ENCODE results near the gene GCA.

GCA gene

DNA sequence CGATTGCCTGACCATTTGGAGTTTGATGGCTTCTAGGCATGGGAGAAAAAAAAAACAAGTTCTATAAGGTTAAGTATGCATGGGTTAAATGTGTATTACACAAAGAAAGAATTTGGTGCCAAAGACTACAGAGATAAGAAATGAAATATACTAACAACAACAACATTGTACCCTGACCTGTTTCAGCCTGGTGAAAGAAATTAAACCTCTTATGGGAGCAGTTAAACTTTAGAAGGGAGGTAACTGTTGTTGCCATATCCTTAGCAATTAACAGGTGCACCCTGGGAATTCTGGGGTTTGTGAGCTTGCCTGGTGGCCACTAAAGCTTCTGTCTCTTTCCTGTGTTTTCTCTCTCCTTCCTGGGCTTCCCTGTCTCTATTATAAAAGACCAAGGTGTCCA, 19.0 kb upstream of the GCA start:
- Histone ChIP-seq H3K4me2 (ENCODE audit: low read length) (no peak overlapping the region), H3K9ac (no peak overlapping the region), H3K9me3 (ENCODE audit: control insufficient read depth, low read length) (no peaks in the 10 kb centered on the region), H3K36me3 (ENCODE audit: control insufficient read depth, insufficient read depth, low read length) (no peaks in the 10 kb centered on the region), H3K27me3 (ENCODE audit: control insufficient read depth, insufficient read depth, low read length) (no peaks in the 10 kb centered on the region), H3K79me2 (no peaks in the 10 kb centered on the region), H3K27ac (no peak overlapping the region), H3K4me3 (ENCODE audit: low read depth, low read length) (no peak overlapping the region), H3K4me1 (no peaks in the 10 kb centered on the region), H2AFZ (no peak overlapping the region)
- TF ChIP-seq, protein P1, sequence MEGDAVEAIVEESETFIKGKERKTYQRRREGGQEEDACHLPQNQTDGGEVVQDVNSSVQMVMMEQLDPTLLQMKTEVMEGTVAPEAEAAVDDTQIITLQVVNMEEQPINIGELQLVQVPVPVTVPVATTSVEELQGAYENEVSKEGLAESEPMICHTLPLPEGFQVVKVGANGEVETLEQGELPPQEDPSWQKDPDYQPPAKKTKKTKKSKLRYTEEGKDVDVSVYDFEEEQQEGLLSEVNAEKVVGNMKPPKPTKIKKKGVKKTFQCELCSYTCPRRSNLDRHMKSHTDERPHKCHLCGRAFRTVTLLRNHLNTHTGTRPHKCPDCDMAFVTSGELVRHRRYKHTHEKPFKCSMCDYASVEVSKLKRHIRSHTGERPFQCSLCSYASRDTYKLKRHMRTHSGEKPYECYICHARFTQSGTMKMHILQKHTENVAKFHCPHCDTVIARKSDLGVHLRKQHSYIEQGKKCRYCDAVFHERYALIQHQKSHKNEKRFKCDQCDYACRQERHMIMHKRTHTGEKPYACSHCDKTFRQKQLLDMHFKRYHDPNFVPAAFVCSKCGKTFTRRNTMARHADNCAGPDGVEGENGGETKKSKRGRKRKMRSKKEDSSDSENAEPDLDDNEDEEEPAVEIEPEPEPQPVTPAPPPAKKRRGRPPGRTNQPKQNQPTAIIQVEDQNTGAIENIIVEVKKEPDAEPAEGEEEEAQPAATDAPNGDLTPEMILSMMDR (IDR thresholded peaks at IDR 0.05): no peak

DNA sequence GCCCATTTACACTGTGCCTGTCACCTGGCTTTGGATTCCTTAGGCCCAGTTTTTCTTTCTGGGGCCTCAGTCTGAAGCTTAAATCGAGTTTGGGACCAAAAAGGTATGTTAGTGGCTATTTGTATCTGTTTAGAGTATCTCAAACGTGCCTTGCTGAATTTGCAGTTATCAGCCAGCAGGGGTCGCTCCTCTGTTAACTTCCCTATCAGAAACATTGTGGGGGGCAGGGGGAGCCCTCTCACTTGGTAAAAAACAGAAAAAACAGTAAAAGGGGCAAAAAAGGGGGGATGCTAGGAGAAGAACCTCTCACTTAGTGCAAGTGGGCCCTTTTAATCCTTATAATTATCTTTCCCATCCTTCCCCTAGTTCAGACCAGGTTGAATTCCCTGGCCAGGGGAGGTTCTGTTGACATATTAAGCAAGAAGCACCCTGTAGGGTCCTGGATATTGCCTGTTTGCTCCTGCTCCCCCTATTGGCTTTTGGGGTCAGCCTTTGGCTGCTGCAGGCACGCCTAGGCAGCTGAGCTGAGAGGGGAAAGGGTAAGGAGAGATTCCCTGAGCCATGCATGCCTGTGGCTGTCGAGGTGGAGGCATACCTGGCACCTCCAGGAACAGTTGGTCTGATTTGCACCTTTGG, 16.7 kb upstream of the GCA start:
- Histone ChIP-seq H3K4me2 (ENCODE audit: low read length) (no peak overlapping the region), H3K79me2 (no peaks in the 10 kb centered on the region), H3K9me3 (ENCODE audit: control insufficient read depth, low read length) (no peaks in the 10 kb centered on the region), H3K27ac (no peak overlapping the region), H3K9ac (no peak overlapping the region), H3K4me1 (no peaks in the 10 kb centered on the region), H3K4me3 (ENCODE audit: low read depth, low read length) (no peak overlapping the region), H3K27me3 (ENCODE audit: control insufficient read depth, insufficient read depth, low read length) (no peaks in the 10 kb centered on the region), H2AFZ (no peak overlapping the region), H3K36me3 (ENCODE audit: control insufficient read depth, insufficient read depth, low read length) (no peaks in the 10 kb centered on the region)
- TF ChIP-seq, protein P1 (IDR thresholded peaks at IDR 0.05): peak; percentile 24

DNA sequence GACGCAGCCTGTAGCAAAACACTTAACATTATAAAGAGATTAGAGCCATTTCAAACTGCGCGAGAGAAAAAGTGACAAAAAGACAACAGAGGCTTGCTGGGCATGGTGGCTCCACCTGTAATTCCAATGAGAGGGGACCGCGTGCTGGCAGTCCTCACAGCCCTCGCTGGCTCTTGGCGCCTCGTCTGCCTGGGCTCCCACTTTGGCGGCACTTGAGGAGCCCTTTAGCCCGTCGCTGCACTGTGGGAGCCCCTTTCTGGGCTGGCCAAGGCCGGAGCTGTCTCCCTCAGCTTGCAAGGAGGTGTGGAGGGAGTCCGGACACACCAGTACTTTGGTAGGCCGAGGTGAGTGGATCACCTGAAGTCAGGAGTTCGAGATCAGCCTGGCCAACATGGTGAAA, 16.1 kb upstream of the GCA start:
- H3K9me3 ChIP-seq (ENCODE audit: control insufficient read depth, low read length): no peaks in the 10 kb centered on the region
- no peak overlapping the region for H2AFZ ChIP-seq
- no peak overlapping the region for H3K4me3 ChIP-seq (ENCODE audit: low read depth, low read length)
- TF ChIP-seq, protein P1 (IDR thresholded peaks at IDR 0.05): no peak
- no peaks in the 10 kb centered on the region for H3K79me2 ChIP-seq
- H3K27ac ChIP-seq: no peak overlapping the region
- no peaks in the 10 kb centered on the region for H3K36me3 ChIP-seq (ENCODE audit: control insufficient read depth, insufficient read depth, low read length)
- no peak overlapping the region for H3K9ac ChIP-seq
- H3K4me1 ChIP-seq: no peaks in the 10 kb centered on the region
- H3K27me3 ChIP-seq (ENCODE audit: control insufficient read depth, insufficient read depth, low read length): no peaks in the 10 kb centered on the region
- no peak overlapping the region for H3K4me2 ChIP-seq (ENCODE audit: low read length)

DNA sequence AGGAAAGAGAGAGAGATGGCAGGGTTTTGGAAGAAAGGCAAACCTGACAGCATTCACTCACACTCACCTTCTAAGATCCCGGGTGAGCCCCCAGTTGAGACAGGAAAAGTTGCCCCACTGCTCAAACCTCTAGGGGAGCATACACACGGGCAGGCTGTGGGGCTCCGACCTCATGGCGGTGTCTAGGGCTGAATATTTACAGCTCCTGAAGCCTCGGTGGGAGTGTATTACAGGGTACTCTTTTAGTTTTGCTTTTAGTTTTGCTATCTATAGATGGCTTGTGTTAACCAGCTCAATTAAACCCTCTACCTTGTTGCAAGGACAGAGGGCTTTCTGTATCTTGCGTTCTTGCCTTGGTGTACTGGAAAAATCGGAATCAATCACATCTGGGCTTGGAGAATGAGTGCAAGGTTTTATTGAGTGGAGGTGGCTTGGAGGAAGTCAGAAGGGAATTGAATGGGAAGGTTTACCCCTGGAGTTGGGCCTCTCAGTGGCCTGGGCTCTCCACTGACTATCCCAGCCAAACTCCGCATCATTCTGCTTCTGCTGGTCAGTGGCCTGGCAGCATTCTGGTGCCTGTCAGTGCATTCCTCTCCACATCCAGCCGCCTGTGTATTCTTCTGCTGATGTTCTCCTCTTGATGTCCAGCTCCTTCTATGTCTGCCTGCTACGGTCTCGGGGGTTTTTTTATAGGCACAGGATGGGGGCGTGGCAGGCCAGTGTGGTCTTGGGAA, 15.3 kb upstream of the GCA start:
- no peaks in the 10 kb centered on the region for H3K9me3 ChIP-seq (ENCODE audit: control insufficient read depth, low read length)
- H2AFZ ChIP-seq: no peak overlapping the region
- H3K79me2 ChIP-seq: no peaks in the 10 kb centered on the region
- no peak overlapping the region for H3K4me3 ChIP-seq (ENCODE audit: low read depth, low read length)
- TF ChIP-seq, protein P1 (IDR thresholded peaks at IDR 0.05): no peak
- H3K27ac ChIP-seq: no peak overlapping the region
- H3K27me3 ChIP-seq (ENCODE audit: control insufficient read depth, insufficient read depth, low read length): no peaks in the 10 kb centered on the region
- no peaks in the 10 kb centered on the region for H3K4me1 ChIP-seq
- H3K36me3 ChIP-seq (ENCODE audit: control insufficient read depth, insufficient read depth, low read length): no peaks in the 10 kb centered on the region
- H3K9ac ChIP-seq: no peak overlapping the region
- H3K4me2 ChIP-seq (ENCODE audit: low read length): no peak overlapping the region

DNA sequence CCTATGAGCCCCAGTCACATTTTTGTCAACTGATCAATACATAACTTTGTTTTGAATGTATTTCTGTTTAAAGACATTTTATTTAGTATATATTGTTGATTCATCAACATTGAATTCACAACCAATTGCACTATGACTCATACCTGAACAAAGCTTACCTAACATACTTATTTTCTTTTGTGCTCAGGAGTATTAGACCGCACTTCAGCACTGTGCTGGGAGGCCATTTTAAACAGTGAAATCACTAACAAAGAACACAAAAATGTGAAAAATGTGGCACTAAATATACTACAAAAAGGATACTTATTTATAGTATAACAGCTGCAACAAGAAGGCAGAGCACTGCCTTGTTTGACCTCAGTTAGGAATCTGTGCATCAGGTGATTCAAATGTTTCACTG, 13.1 kb upstream of the GCA start:
- Histone ChIP-seq H3K27ac (no peak overlapping the region), H3K79me2 (no peaks in the 10 kb centered on the region), H3K4me2 (ENCODE audit: low read length) (no peak overlapping the region), H3K4me1 (no peaks in the 10 kb centered on the region), H2AFZ (no peak overlapping the region), H3K4me3 (ENCODE audit: low read depth, low read length) (no peak overlapping the region), H3K9ac (no peak overlapping the region), H3K27me3 (ENCODE audit: control insufficient read depth, insufficient read depth, low read length) (no peaks in the 10 kb centered on the region), H3K36me3 (ENCODE audit: control insufficient read depth, insufficient read depth, low read length) (no peaks in the 10 kb centered on the region), H3K9me3 (ENCODE audit: control insufficient read depth, low read length) (no peaks in the 10 kb centered on the region)
- TF ChIP-seq, protein P1 (IDR thresholded peaks at IDR 0.05): no peak
